Measurements from ENCODE around the gene RNF141. TPM values are rescaled to one million over a fixed set of nuclear protein-coding genes. Genes with fewer than 3 reads are reported as not detected.

The RNF141 gene
- polyA plus RNA-seq, 1 experiment, result 34.8 TPM

DNA sequence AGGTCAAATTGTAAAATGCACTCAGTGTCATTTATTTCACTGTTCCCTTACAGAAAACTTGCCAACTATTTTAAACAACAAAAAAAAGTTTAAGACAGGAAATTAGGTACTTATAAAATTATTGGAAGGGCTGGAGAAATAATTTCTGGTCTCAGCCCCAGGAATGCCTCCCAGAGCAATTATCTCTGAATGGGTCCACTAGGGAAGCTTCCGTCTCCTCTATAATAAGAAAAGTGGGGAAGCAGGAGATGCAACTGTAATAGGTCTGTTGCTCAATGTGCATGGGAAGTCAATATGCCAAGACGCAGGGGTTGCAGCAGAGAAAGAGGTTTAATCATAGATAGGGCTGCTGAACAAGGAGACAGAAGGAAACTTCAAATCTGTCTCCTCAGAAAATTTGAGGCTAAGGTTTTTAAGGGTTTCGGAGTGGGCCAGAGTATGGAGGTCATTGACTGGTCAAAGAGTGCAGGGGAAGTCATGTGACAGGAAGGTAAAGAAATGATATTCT is 10.9 kb upstream of the RNF141 start:
- TF ChIP-seq, protein P1, sequence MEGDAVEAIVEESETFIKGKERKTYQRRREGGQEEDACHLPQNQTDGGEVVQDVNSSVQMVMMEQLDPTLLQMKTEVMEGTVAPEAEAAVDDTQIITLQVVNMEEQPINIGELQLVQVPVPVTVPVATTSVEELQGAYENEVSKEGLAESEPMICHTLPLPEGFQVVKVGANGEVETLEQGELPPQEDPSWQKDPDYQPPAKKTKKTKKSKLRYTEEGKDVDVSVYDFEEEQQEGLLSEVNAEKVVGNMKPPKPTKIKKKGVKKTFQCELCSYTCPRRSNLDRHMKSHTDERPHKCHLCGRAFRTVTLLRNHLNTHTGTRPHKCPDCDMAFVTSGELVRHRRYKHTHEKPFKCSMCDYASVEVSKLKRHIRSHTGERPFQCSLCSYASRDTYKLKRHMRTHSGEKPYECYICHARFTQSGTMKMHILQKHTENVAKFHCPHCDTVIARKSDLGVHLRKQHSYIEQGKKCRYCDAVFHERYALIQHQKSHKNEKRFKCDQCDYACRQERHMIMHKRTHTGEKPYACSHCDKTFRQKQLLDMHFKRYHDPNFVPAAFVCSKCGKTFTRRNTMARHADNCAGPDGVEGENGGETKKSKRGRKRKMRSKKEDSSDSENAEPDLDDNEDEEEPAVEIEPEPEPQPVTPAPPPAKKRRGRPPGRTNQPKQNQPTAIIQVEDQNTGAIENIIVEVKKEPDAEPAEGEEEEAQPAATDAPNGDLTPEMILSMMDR (IDR thresholded peaks at IDR 0.05; ENCODE audit: low read depth, low read length), result no peak
- Histone ChIP-seq H3K27me3 (ENCODE audit: control insufficient read depth, insufficient read depth, low read length) (no peaks in the 10 kb centered on the region), H3K4me3 (ENCODE audit: low read depth, low read length) (no peak overlapping the region), H3K9me3 (ENCODE audit: control insufficient read depth, insufficient read depth, low read length) (no peaks in the 10 kb centered on the region), H3K27ac (ENCODE audit: low read depth, low read length) (no peak overlapping the region)
- CTCF ChIA-PET, result interaction anchor here (1.0 to 4.1 kb wide), 2 partner anchors 11 to 13 kb away, joined by 3 to 25 read pairs; partner anchors contain the start of gene RNF141
- no peak for DNase-seq (ENCODE audit: low read depth, low spot score)
- POLR2A ChIA-PET, result no interaction called here

DNA sequence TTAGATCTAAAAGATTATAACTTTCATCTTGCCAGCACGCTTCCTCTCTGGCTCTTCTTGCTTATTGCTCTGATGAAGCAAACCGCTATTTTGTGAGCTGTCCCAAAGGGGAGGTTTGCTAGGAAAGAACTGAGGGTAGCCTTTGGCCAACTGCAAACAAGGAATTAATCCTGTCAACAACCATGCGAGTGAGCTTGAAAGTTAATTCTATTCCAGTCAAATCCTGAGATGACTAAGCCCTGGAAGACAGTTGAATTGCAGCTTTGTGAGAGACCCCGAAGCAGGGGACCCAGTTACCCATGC is 10.3 kb upstream of the RNF141 start:
- ChIA-PET CTCF (interaction anchor here (1.0 to 4.1 kb wide), 2 partner anchors 10 to 14 kb away, joined by 3 to 25 read pairs; partner anchors contain the start of gene RNF141), POLR2A (no interaction called here)
- Histone ChIP-seq H3K9me3 (ENCODE audit: control insufficient read depth, insufficient read depth, low read length) (no peaks in the 10 kb centered on the region), H3K27ac (ENCODE audit: low read depth, low read length) (no peak overlapping the region), H3K27me3 (ENCODE audit: control insufficient read depth, insufficient read depth, low read length) (no peaks in the 10 kb centered on the region), H3K4me3 (ENCODE audit: low read depth, low read length) (no peak overlapping the region)
- TF ChIP-seq, protein P1 (IDR thresholded peaks at IDR 0.05; ENCODE audit: low read depth, low read length), result no peak
- DNase-seq (ENCODE audit: low read depth, low spot score), result no peak

DNA sequence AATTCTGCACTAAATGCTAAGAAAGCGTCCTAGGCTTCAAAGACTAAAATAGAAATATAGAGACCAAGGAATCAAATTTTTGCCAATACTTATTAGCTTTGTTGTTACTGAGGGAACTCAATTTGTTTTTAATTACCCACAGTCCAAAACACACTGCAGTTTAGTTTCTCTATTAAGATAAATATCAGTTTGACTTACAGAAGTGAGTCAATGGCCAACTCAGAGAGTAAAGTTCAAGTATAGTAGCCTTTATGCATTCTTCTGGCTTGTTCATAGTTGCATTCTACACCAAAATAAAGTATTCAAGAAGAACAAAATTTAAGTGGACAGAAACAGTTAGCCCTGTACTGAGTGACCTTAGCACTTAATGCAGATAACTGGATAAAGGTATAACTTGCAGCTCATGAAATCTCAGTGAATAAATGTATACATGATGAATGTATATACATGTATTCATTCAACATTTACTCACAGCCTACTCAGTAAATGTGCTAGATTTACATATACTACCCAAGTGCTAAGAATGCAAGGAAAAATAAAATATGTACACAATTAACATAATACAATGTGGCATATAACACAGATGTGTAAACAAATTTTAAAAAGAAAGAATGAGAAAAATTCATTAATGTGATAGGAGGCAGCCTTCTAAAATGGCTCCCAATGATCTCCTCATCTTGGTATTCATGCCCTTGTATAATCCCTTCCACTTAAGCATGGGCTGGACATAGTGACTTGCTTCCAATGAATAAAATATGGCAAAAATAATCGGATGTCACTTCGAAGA is 9.7 kb upstream of the RNF141 start:
- no peaks in the 10 kb centered on the region for H3K27me3 ChIP-seq (ENCODE audit: control insufficient read depth, insufficient read depth, low read length)
- no peak overlapping the region for H3K27ac ChIP-seq (ENCODE audit: low read depth, low read length)
- ChIA-PET POLR2A (no interaction called here), CTCF (interaction anchor here (4.1 kb wide), 1 partner anchor 10 kb away, joined by 25 read pairs; the partner anchor contains the start of gene RNF141)
- peak; percentile 21 for DNase-seq (ENCODE audit: low read depth, low spot score)
- H3K9me3 ChIP-seq (ENCODE audit: control insufficient read depth, insufficient read depth, low read length), result no peaks in the 10 kb centered on the region
- TF ChIP-seq, protein P1 (IDR thresholded peaks at IDR 0.05; ENCODE audit: low read depth, low read length), result no peak
- H3K4me3 ChIP-seq (ENCODE audit: low read depth, low read length), result no peak overlapping the region

DNA sequence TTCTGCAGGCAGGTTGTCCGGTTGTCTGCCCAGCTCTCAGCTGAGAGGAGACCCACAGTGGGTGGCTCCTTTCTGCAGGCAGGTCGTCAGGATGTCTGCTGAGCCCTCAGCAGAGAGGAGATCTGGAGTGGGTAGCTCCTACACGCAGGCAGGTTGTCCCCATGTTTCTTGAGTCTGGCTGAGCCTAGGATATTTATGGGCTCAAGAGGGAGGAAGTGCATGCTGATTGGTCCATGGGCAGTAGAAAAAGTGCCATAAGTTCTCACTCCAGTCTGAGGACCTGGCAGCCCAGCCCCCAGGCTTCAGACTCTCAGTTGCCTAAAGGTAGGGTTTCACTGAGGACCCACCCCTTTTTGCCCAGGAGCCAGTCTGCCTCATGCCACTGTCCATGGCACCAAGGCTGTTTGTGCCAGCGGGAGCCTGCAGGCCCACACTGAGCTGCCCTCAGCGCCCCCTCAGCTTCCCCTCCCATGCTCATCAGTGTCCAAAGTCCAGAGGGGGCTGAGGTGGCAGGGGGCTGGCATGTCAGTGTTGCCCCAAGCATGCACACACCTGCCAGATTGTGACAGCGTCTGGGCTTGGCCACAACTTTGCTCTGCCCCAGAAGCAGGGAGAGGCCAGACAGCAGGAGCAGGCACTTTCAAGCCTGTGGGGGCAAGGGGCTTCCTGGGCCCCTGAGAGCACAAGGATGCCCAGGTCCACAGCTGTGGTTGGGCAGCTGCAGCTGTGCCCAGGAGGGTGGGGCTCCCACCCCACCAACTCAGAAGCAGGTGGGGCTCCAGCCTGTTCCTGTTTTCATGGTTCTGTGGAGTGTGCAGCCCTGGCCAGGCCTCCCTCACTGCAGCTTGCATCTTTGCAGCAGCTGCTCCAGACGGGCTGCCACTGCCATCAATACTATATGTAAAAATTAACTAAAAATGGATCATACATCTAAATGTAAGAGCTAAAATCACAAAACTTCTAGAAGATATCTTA is 3.8 kb upstream of the RNF141 start:
- Histone ChIP-seq H3K9me3 (ENCODE audit: control insufficient read depth, insufficient read depth, low read length) (peaks cover 16% of the 10 kb centered on the region), H3K27me3 (ENCODE audit: control insufficient read depth, insufficient read depth, low read length) (no peaks in the 10 kb centered on the region), H3K27ac (ENCODE audit: low read depth, low read length) (no peak overlapping the region), H3K4me3 (ENCODE audit: low read depth, low read length) (no peak overlapping the region)
- CTCF ChIA-PET, result no interaction called here
- DNase-seq (ENCODE audit: low read depth, low spot score), result no peak
- POLR2A ChIA-PET, result interaction anchor here (0.7 kb wide), 1 partner anchor 183 kb away, joined by 5 read pairs; no protein-coding TSS in a partner anchor
- TF ChIP-seq, protein P1 (IDR thresholded peaks at IDR 0.05; ENCODE audit: low read depth, low read length), result no peak
